Fibroblast of skin of back (primary cell): Measurements from ENCODE around the gene NSMF.
"Not testable (repeated sequence)": the region's sequence is repeated elsewhere in the genome, so short reads cannot be mapped to it uniquely, and the experiment has no call there.

Experiments
- DNase-seq: peaks from one replicate; pipeline ENCODE4 v3.0.0-alpha.2; 2013

Gene NSMF

DNA sequence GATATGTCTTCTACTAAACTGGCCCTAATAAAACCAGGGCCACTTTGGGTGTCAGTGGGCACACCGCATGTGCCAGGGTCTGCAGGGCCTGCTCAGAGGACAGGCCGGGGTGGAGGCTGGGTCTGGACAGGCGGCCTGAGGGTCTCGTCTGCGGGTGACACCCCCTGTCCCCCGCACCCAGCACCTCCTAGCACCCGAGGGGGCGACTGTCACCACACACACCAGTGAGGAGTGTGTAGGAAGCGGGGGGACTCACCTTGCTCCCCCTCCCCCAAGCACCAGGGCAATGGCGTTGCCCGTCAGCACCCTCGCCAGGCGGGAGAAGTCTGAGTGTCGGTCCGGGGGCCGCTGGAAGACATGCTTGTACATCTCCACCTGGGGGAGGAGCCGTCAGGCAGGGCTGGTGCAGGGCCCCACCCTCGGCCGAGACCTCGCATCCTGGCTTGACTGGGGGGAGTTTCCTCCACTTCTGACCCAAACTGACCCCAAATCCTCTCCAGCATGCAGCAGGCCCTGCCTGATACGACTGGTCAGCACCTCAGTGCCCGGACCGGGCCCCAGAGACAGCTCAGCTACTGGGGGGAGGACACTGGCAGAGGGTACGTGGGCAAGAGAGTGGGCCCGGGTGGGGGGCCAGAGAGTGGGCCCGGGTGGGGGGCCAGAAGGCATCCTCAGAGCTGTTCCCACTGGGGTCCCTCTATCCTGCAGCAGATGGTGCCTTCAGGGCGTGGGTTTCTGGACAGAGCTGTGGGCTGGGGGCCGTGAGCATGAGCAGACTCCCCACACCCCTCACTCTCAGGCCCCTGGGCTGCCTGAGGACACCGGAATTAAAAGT lies 18.9 kb upstream of the NSMF start:
- no peak for DNase-seq

- no peak for DNase-seq
These were observed 17.7 kb upstream of the NSMF start for GRCh38 chr9:137476856-137477255.

- no peak for DNase-seq
These were observed 16.5 kb upstream of the NSMF start for GRCh38 chr9:137475666-137476065.

GRCh38 chr9:137474271-137474670 lies 15.1 kb upstream of the NSMF start:
- no peak for DNase-seq

DNA sequence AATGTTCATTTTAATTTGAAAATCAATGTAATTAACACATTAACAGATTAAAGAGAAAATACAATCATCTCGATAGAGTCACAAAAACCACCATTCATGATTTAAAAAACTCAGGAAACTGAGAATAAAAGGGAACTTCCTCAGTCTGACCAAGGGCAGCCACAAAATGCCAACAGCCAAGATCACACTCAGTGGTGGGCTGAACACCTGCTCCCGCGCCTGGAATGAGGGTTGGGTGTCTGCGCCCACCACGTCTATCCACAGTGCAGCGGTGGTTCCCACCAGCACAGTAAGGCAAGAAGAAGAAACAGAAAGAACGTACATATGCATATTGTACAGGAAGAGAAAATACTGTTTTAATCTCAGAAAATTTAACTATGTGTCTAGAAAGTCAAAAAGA lies 11.7 kb upstream of the NSMF start:
- DNase-seq: no peak

DNA sequence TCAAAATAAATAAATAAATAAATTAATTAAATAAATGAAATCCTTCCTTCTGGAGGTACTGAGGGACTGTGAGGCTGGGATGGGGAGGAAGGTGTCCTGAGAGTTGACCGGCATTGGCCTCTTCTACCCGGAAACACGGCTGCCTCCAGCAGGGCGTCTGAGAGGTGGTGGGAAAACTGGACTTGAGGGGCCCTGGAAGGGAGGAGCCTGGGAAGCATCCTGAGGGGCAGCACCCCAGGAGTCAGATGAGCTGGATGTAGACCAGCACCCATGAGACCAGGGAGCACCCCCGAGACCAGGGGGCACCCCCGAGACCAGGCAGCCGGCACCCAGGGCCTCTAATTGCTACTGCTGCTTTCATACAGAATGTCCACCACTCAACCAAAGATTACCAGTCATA lies 8.8 kb upstream of the NSMF start:
- DNase-seq: no peak

DNA sequence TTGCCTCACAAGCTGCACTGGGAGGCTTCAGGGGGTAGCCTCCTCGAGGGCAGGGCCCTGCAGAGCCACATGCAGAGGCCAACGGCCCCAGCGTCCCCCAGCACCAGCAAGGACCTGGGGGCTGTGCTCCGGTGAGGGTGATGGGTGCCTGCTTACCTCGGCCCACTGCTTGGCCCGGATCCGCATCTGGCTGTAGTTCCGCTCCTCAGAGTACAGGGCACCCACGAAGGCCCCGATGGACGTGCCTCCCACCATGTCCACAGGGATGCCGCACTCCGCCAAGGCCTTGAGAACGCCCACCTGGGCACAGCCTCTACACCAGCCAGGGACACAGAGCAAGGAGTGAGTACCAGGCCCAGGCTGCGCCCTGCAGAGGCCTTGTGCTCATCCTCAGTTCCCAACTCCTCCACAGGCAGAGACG lies 8.0 kb upstream of the NSMF start:
- no peak for DNase-seq

DNA sequence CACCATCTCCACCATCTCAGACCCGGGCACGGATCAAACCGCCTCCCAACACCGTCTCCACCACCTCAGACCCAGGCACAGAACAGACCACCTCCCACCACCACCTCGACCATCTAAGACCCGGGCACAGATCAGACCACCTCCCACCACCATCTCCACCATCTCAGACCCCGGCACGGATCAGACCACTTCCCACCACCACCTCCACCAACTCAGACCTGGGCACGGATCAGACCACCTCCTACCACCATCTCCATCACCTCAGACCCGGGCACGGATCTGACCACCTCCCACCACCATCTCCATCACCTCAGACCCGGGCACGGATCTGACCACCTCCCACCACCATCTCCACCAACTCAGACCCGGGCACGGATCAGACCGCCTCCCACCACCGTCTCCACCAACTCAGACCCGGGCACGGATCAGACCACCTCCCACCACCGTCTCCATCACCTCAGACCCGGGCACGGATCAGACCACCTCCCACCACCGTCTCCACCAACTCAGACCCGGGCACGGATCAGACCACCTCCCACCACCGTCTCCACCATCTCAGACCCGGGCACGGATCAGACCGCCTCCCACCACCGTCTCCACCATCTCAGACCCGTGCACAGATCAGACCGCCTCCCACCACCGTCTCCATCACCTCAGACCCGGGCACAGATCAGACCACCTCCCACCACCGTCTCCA lies 7.4 kb upstream of the NSMF start:
- not testable (repeated sequence) for DNase-seq

DNA sequence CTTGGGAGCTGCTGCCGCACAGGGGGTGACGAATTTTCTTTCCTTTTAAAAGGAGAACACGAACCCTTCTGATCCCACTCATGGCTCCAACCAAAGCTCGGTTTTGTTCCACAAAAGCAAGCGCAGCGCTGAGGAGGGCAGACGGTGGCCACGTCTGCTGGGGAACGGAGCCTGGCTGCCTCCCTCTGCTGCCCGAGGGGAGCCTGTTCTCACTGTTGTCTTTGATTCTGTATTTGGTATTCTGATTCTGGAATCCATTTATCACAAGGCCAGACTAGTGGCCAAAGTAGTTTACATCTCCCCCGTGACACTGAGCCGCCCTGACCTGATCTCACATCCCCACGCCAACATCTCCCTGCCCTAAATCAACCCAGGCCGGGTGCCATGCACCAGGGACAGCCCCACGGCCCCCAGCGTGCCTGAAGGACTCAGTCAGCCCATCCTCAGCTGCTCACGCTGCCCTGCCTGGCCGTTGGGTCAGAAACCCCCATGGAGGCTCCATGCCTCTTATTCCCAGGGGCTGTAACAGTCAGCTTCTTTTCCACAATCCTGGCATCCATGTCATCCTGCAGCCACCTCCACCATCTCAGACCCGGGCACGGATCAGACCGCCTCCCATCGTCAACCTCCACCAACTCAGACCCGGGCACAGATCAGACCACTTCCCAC lies 6.7 kb upstream of the NSMF start:
- DNase-seq: no peak

- no peak for DNase-seq
These were observed 6.0 kb upstream of the NSMF start for GRCh38 chr9:137465000-137465719.

DNA sequence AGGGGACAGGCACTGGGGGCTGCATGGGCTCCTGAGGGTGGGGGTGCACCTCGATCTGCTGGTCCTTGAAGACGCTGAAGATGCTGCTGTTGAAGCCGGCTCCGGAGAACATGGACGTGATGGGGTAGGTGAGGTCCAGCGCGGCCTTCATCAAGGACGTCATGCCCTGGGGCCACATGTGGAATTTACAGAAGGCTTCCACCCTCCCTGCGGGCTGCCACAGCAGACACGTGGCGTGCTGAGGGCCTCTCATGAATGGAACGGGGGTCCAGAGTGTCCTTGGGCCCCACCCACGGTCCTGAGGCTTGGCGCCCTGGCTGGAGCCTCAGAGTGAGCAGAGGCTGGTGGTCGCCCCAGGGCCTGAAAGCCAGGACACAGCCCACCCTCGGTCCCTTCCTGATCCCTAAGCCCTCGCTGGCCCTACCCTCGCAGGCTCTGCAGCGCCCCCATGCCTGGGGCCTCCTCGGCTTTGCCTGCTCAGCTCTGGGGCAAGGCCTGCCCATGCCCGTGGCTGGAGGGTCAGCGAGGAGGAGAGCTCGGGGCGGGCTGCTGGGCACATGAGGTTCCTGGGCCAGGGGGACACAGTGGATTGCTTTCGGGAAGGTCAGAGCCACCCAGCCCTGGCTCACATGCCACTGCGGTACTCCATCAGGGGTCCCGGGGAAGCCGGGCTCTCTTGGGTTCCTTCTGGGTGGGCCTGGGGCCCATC lies 5.3 kb upstream of the NSMF start:
- DNase-seq: no peak

GRCh38 chr9:137463931-137464290 lies 4.8 kb upstream of the NSMF start:
- DNase-seq: no peak

DNA sequence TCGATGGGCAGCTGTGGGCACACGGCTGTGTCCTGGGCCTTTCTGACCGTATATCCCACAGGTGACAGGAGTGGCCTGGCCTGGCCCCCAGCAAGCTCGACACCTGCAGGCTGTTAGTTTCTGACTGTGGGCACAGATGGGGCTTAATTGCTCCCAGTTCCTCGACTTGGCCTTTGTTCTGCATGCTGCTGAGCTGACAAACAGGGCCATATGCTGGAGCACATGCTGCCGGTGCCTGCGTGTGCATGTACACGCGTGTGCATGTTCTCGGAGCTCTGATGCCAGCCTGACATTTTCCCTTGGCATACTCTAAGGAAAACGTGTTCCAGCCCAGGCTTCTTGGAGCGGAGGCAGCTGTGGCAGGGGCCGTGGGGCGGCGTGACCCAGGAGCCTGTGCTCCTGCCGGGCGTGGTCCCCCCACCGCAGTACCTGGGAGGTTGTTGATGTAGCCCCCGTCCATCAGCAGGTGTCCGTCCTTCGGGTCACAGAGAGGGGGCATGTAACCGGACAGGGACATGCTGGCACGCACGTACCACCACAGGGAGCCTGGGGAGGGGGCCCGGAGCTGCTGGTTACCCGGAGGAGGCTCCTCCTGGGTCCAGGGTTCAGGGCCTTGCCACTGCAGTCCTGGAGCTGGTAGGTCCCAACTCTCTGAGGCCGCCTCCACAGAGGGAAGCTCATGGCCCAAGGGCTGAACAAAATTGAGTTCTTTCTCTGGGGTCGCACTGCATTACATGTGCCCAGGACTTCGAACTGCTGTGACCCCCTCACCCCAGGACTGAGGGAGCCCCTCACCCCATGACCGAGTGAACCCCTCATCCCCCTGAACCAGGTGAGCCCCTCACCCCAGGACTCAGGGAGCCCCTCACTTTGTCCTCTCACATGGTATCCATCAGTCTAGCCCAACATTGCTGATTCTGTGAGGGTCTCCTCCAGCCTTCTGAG lies 4.1 kb upstream of the NSMF start:
- DNase-seq: no peak

- DNase-seq: no peak
These were observed 3.4 kb upstream of the NSMF start for GRCh38 chr9:137462396-137462985.

GRCh38 chr9:137461663-137462395 lies 2.7 kb upstream of the NSMF start:
- DNase-seq: no peak

DNA sequence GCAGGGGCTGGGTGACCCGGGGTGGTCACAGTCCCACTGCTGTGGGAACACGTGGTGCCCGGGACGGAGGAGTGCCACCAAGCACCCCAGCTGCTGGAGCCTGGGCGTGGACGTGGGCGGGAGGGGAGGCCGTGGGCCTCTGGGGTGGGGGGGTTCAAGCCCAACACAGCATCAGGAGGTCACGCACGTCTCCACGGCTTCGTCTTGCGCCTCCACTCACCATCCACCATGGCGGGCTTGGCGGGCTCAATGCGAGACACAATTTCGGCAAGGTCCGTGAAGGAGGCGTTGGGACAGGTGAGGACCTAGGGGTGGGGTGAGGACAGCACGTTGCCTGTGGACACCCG lies 2.2 kb upstream of the NSMF start:
- no peak for DNase-seq

- no peak for DNase-seq
These were observed 1.5 kb upstream of the NSMF start for GRCh38 chr9:137460363-137461315.

GRCh38 chr9:137459601-137460362 lies 648 bp upstream of the NSMF start:
- no peak for DNase-seq
